ENCODE measurements around the gene NAP1L4.
"Not testable (repeated sequence)": the region's sequence is repeated elsewhere in the genome, so short reads cannot be mapped to it uniquely, and the experiment has no call there.

Gene NAP1L4

DNA sequence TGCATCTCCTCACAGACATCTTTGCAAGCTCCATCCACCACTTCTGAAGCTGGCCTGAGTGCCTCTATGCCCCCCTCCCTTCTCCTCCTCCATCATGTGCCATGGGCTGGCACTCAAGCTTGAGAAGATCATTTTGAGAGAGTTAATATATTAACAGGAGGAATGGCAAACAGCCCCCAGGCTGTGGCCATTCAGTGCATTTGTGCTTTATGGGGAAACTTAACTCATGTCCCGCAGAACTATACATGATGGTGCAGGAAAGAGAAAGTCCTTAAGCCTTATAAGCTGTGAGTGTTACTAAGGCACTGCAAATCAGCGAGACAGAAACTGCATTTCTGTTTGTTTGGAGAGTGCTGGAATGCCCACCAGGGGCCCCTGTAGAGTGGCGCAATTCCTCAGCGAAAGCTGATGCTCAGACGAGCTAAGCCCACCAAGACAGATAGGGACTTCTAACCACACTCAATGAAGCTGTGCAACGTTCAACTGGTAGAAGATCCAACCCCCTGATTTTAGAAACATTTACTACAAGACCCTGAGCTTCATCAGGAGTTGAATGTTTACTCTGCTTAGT, 36.1 kb downstream of the NAP1L4 start:
- no peak for DNase-seq

DNA sequence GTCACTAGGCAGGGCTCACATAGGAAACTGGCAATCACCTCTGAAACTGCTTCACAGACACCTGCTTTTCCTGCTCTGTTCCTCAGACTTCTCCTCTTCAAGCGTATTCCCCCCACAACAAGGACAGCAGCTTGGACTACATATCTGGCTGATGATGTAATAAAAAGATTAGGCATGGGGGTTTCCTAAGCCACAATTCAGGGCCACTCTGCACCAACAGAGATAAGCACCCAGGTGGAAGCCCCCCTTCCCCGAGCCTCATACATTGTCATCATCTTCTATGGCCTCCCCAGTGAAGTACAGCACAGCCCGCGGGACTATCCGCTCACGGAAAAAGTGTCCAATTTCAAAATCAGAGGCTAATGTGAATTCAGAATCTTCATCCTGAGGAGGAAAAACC, 37.9 kb downstream of the NAP1L4 start:
- DNase-seq = no peak

DNA sequence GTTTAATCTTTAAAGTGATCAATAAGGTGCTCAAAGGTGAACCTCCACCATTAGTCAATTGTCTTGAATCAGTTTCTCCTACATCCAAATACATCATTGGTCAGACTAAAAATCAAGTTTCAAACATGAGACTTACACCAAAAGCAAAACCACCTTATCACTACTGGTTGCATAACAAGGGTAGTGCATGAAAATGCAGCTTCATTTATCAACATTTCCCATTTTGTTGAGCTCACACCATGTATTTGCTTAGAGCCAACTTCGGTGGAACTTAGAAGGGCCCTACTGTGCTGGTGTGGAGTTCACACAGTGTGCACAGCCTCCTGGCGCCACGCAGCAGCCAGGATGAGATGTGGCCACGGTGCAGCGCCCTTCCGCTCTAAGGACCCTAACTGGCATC, 39.8 kb downstream of the NAP1L4 start:
- DNase-seq = no peak

DNA sequence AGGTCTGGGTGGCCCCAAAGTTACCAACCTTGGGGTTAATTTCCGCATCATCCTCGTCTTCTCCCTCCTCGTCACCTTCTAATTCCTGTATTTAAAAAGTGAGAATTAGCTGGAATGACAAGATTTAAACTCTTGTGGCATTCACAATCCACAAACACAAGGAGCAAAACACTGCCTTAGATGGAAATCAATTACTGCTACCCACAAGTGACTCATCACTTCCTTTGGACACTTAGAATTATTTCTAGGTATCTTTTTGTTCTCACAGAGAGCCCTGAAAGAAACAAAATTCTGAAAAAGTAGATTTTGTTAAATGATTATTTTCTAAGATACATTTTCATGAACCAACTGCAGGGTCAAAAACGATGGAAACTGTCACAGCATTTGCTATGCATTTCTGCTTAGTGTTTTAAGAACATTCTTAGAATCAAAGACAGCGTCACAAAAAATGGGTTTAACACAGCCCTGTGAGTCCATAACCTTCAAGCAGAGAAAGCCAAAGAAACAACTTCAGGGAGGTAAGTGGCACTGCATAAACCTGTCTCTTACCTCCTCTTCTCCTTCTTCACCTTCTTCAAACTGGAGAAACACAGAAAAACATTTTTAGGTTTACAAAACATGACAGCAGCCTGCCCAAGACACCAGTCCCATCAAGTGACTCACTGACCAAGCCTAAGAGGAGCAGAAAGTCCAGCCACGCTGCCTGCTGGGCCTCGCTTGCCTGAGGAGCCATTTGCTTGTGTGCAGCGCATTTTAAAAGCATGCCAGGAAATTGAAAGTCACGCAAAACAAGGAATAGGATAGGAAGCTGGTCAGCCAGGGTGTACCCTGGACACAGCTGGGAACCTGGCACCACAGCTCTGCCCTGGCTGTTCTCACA, 40.7 kb downstream of the NAP1L4 start:
- DNase-seq = no peak

DNA sequence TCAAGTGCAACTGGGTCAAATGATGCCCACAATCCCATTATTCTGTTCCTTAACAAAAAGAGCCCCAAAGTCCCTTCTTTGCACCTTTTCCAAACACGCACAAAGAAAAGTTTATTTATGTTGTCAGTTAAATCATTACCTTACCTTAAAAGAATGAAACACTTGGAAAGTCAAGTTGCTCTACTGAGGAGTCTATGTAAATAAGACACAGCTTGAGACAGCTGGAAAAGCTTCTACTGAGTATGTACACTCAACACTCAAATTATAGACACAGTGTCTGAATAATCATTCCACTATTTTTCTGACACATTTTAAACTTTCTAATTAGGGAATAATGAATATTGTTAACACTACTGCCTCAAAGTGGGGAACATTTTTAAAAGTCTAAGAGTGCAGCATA, 41.3 kb downstream of the NAP1L4 start:
- DNase-seq = no peak

DNA sequence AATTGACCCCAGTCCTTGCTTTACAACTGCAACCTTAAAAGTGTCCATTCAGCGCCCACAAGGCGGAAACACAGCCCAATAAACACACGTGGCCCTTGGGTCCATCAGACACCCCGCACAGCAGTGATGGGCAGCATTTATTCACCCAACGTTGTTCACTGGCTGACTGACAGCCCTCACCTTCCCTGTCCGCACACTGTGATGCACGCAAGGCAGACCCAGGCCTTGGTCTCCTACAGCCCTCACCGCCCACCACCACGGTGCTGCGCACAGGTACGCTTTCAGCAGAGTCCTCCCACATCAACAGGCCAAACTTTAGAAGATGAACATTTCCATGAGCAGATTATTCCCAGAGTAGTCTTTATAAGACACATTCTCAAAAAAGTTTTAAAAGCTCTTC, 42.2 kb downstream of the NAP1L4 start:
- DNase-seq = no peak

DNA sequence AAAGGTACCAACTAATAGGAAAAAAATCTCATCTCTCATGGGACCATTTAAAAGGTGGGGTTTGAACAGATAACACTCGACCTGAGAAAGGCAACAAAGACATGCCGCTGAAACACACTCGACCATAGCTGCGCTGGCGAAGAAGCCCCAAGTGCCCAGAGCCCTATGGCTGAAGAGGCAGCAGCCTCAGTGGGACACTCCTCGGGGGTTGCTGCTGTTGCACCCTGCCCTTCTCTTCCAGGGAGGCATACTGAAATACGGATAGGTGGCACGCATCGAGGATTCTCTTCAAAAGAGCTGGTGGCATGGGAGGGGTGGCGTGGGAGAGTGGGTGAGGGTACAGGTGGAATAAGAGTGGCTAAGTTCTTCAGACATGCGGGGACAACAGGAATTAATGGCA, 44.4 kb downstream of the NAP1L4 start:
- DNase-seq = no peak

DNA sequence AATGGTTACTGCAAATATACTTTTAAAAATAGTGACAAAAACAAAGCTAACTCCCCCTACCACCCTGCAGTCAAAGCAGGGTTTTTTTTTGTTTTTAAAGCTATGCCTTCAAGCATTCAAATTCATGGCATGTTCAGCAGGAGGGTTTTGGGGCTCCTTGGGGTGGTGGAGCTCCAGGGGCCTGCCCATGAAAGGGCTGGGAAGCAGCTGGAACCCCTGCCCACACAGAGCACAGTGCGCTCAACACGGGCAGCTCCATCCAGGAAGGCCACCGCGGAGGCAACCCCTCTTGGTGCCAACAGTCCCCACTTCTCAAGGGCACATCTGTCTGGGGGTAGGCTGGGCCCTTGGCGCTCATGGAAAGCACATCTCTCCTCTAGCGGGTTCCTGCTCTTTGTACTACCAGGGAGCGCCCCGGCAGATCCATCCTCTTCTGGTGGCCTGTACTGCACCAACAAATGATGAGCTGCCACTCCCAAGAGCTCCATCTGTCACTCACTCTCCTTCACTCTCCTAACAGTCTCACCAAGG, 46.3 kb downstream of the NAP1L4 start:
- DNase-seq = no peak

DNA sequence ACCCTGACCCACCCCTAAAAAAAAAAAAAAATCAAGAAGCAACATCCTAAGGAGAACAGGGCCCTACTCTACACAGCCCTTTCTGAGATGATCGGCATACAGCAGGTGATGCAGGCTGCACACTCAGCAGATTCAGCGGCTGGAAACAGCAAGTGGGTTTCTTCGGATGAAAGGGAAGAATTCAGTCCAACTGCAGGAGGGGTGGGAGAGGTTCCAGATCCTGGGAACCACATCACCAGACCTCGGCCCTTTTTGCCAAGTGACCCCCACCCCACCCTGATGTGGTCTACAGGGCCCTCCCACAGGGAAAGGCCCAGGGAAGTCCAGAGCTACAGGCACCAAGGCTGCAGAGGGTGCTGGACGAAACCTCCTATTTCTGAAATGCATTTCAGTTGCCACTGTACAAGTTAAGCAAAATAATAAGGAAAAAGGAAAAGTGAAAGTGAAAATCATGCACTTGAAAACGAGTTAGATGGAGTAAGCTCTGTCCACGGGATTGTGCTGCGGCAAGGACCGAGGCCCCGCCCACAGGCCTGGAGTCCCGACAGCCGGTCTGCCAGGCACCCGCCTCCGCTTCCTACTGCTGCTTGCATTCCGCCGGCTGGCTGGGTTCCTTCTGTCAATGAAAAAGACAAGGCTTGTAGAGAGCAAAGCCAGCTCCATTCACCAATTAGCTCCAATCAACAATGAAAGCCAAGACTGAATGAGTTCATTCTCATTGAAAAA, 46.9 kb downstream of the NAP1L4 start:
- peak; percentile 96 for DNase-seq

DNA sequence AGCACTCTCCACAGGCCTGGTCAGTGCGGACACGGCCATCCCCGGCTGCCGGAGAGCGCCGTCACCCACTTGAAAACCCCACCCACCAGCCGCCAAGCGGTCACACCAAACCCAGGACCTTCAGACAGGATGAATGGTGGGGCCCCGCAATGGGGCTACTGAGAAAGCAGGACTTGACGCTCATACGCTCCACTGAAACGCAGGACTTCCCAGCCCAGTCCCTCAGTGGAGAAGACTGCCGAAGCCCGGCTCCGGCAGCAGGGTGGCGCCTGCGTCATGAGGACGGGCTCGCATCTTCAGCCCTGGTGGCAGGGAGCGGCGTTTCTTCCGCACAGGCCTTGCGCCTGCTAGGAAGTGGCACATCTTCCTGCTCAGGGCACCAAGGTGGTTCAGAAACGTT, 47.6 kb downstream of the NAP1L4 start:
- no peak for DNase-seq

DNA sequence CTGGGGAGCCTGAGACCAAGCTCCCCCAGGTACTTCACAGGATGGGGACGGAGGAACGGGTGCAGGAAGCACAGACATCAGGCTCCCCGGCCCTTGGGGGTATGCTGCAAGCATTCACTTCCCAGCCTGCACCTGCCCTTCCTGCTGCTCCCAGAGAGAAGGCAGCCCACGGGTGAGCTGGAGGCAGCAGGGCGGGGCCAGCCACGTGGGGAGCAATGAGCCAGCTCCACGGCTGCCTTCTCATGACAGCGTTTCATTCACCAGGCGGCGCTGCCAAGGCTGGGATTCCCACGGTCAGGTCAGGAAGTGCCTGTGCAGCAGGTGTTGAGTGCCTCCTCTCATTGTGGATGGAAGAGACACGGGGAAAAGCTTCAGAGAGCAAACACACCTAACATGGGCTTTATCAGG, 48.4 kb downstream of the NAP1L4 start:
- no peak for DNase-seq

DNA sequence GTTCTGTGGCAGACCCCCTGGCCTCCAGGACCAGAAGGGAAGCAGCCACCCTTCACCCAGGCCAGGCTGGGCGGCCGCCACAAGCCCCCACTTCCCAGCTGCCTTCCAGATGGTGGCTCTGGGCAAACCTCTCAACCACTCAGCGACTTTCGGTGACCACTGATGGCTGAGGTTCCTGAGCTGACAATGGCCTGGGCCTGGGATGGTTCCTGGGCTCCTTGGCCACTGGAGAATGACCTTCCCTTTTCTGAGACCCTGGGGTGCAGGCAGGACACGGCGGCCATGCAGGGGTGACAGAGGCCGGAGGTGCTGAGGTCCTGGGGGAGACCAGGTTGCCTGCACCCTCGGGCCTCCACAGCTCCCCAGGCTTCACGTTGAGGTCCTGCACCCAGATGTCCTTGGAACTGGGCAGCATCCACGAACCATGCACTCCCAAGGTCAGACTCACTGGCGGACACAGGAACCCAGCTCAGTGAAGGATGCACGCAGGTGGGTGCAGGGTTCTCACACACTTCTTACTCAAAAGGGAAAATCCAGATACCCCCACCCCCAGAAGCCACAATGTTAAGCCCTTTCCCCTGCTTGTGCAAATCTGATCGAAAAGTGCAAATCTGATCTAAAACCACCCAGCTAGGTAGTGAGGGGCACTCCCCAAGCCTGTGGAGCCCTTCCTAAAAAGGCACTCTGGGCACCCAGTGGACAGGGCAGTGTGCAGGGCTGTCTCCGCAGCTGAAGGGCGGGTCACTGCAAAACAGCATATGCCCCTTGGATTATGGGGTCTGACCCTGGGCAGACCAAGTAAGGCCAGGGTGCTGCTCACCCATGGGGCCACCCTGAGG, 49.0 kb downstream of the NAP1L4 start:
- no peak for DNase-seq

DNA sequence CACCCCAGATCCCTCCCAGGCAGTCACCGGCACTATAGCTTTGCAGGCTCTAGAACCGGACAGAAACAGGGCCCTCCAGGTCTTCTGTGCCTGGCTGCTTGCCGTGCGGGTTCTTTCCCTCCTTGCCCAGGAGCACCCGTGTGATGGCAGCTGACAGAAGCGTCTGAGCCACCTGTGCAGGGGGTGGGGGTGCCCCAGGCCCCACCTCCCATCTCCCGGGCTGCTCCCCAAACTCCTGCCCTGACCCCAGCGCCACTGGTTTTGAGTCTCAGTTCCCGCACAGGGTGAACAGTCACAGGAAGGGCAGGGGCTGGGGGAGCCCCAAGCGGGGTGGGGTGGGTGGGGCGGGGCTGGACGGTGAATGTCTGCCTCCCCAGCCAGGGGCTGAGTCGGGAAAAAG, 49.7 kb downstream of the NAP1L4 start:
- DNase-seq = no peak

DNA sequence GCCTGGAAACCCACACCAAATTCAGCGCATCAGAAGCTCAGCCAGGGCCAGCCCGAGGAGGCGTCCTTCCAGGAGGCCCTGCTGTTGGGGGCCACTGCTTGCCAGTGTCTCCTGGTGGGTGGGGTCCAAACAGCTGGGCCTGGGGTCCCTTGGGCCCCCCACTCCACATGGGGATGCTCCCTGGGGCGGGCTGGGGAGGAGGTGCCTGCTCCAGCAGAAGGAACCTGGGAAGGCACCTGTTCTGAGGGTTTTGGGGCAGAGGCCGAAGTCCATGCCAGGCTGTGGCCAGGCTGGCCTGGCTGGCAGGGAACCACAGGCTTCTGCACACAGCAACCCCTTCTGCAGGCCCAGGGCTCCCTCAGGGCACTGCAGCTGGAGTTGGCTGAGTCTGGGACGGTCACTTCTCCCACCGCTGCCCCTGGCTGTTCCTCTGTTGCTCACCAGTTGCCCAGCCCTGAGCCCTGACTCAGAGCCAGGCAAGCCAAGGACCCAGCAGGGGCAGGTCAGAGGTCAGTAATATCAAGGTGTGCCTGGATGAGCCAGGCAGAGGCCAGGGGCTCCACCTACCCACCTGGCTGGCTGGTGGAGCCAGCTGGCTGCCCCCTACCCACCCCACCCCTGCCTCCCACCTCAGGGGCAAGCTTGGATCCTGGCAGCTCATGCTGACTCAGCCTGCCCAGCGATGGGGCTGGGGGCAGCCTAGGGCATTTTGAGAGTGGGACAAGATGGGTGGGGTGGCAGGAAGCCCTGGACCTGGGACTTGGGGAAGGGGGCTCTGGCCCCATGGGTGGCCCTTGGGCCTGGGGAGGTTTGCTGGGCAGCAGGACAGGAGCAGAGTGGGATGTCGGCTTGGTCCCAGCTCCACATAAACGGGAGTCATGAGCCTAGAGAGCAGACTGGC, 51.0 kb downstream of the NAP1L4 start:
- no peak for DNase-seq

DNA sequence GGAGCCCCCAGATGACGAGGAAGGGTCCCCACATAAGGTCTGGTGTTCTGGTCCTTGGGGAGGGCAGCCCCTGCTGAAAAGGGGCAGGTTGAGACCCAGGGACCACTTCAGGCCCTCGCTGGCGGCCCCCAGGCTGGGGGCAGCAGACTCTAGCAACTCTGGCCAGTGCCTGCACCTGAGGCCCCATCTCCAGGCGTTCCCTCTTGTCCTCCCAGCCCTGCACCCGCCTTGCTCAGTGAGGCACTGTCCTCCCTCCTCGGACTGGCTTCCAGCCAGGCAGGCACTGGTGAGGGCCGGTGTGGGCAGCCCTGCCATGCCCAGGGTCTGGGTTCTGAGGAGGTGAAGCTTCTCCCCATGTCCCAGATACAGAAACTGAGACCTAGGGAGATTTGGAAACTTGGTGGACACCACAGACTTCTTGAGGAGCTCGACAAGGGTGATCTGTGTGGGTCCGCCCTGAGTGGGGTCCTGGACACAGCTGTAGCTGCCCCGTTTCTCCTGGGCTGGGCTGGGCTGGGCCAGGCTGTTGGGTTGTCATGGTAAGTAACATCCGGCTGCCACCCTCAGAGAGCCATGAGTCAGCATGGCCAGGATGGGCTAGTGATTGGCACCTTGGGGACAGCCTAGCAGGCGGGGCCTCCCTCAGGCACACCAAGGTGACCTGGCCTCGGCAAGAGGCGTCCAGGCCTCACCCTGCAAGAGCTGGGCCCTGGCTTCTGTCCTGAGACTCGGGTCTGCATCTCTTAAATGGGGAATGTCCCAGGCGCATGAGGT, 51.8 kb downstream of the NAP1L4 start:
- DNase-seq = no peak

DNA sequence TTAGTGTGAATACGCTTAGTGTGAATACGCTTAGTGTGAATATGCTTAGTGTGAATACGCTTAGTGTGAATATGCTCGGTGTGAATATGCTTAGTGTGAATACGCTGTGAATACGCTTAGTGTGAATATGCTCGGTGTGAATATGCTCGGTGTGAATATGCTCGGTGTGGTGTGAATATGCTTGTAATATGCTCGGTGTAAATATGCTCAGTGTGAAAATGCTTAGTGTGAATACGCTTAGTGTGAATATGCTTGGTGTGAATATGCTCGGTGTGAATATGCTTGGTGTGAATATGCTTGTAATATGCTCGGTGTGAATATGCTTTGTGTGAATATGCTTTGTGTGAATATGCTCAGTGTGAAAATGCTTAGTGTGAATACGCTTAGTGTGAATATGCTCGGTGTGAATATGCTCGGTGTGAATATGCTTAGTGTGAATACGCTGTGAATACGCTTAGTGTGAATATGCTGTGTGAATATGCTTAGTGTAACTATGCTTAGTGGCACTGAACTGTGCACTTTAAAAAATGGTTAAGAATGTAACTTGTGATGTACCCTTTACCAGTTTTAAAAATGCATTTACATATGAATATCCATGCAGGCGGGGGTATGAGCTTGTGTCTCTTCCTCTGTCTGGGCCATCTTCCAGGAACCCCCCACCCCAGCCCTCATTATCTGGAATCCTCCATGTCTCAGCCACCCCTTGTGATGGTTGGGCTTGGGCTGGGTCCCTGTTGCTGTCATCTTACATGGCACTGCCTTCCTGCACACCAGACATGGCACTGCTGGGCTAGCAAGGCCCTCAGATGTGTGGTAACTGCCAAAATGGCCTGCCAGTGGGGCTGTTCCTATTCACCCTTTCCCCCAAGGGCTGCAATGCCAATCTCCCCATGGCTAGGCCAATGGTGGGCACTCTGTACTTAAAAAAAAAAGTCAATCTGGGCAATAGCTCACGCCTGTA, 53.4 kb downstream of the NAP1L4 start:
- DNase-seq = not testable (repeated sequence)

DNA sequence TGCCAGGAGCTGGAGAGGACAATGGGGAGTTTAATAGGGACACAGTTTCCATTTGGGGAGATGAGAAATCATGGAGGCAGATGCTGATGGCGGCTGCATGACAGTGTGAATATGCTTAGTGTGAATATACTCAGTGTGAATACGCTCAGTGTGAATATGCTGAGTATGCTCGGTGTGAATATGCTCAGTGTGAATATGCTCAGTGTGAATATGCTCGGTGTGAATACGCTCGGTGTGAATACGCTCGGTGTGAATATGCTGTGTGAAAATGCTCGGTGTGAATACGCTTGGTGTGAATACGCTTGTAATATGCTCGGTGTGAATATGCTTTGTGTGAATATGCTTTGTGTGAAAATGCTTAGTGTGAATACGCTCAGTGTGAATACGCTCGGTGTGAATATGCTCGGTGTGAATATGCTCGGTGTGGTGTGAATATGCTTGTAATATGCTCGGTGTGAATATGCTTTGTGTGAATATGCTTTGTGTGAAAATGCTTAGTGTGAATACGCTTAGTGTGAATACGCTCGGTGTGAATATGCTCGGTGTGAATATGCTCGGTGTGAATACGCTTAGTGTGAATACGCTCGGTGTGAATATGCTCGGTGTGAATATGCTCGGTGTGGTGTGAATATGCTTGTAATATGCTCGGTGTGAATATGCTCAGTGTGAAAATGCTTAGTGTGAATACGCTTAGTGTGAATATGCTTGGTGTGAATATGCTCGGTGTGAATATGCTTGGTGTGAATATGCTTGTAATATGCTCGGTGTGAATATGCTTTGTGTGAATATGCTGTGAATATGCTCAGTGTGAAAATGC, 54.3 kb downstream of the NAP1L4 start:
- not testable (repeated sequence) for DNase-seq

DNA sequence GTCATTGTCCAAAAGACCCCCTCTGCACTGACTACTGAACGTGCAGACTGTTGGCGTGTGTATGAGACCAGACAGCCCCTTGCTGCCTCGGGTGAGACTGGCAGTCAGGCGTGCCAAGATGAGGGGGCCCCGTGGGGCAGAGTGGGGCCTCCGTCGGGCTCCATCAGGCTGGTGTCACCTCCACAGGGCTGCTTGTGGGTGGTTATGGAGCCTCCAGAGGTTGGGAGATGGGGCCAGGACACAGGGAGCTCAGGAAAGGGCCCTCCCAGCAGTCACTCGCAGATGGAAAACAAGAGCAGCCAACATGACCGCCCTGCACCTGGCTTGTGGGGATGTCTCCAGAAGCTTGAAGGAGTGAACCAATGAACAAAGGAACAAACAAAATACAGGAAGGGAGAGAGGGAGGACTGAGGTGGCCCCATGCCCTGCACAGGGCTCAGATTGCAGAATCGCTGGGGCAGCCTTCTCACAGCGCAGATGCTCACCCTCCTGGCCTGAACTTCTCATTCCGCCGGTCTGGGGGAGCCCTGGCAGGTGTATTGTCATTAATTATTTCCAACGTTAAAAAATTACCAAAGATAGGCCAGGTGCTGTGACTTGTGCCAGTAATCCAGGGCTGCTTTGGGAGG, 57.4 kb downstream of the NAP1L4 start:
- DNase-seq = no peak

Measured in suppressor macrophage treated with lipopolysaccharide for 4 hours (primary cell).